K562 (cell line): ENCODE data around the gene SEMA6B. TPM values are rescaled to one million over a fixed set of nuclear protein-coding genes. Genes with fewer than 3 reads are reported as not detected.
A peak's percentile ranks its signal among the peaks of the same experiment; 100 is the strongest.

ENCODE experiments used
- ATAC-seq: fragments of 200-7000 bp; cut with Tn5 transposase; 3 replicates; pipeline ENCODE4 v1.9.1; 2020; ENCODE audit warnings: moderate library complexity
- BruUV-seq: library from RNA; stranded (reverse); fragments of 400-500 nt; replicated peaks from 2 replicates; lab custom pipeline; 2021; lab: Mats Ljungman, UMichigan
- CTCF ChIA-PET: fragments of 300-600 bp; formaldehyde crosslinking; extraction: SDS; loops from one replicate; lab custom pipeline; 2021; ENCODE audit warnings: low intra/inter-chr PET ratio; lab: Yijun Ruan, JAX
- POLR2A ChIA-PET: fragments of 300-600, 350-650 bp; sonication (Branson Sonifier 250); formaldehyde crosslinking; extraction: SDS; loops from one replicate; lab custom pipeline; 2021; ENCODE audit warnings: antibody characterized with exemption, inconsistent platforms; lab: Yijun Ruan, JAX
- DNase-seq, 4 experiments: peaks; one replicate each; pipeline versions ENCODE4 v3.0.0 to v3.0.0-alpha.2; 2011 to 2018; ENCODE audit warnings: low spot score in 3 of 4, mixed read lengths in 3 of 4; ENCODE audit errors: extremely low read depth in 1 of 4
- FAIRE-seq: peaks from 2 replicates; lab custom pipeline; 2011; peaks lifted over from hg19 to GRCh38; lab: Jason Lieb, UNC
- H2AFZ ChIP-seq: 2 replicates; pipeline ENCODE4 v1.6.0; 2011; ENCODE audit warnings: low read depth, low read length, control low read depth, inconsistent platforms
- H3K27ac ChIP-seq: fragments of 200-600 bp; 3 replicates; pipeline ENCODE4 v1.8.0; 2011; ENCODE audit warnings: low read depth, mild to moderate bottlenecking, control low read depth, inconsistent platforms, low read length, moderate library complexity, mixed read lengths; ENCODE audit errors: extremely low read depth
- H3K27me3 ChIP-seq, 2 experiments: fragments of 300-600 bp in 1 of 2; 2 replicates in 1 of 2; 3 replicates in 1 of 2; pipeline versions ENCODE4 v1.6.0 to v1.8.0; 2011; ENCODE audit warnings: inconsistent platforms in 2 of 2, low read length in 2 of 2, mild to moderate bottlenecking in 1 of 2, mixed read lengths in 1 of 2, moderate library complexity in 1 of 2; ENCODE audit not compliant: control insufficient read depth in 2 of 2, insufficient read depth in 2 of 2
- H3K36me3 ChIP-seq: fragments of 300-600 bp; 3 replicates; pipeline ENCODE4 v1.8.0; 2011; ENCODE audit warnings: mild to moderate bottlenecking, low read length, inconsistent platforms; ENCODE audit not compliant: control insufficient read depth, insufficient read depth
- H3K4me1 ChIP-seq, 2 experiments: fragments of 200-600 bp in 1 of 2; replicated peaks in 1 of 2; 2 replicates in 1 of 2; 3 replicates in 1 of 2; pipeline versions ENCODE4 v1.5.1 to v1.8.0; 2011; ENCODE audit warnings: inconsistent platforms in 2 of 2, low read length in 2 of 2, mild to moderate bottlenecking in 1 of 2, mixed read lengths in 1 of 2, moderate library complexity in 1 of 2; ENCODE audit not compliant: control insufficient read depth in 2 of 2, insufficient read depth in 2 of 2
- H3K4me2 ChIP-seq: 2 replicates; pipeline ENCODE4 v1.6.1; 2011; ENCODE audit warnings: low read length, control low read depth, inconsistent platforms, mixed read lengths; ENCODE audit not compliant: insufficient read depth
- H3K4me3 ChIP-seq: fragments of 200-600 bp; sonication (generic), shearing (Covaris generic); 2 replicates; pipeline ENCODE4 v1.5.1; 2016; ENCODE audit warnings: control low read depth, inconsistent platforms
- H3K79me2 ChIP-seq: fragments of 200-600 bp; 3 replicates; pipeline ENCODE4 v1.8.0; 2011; ENCODE audit warnings: low read length, inconsistent platforms; ENCODE audit not compliant: control insufficient read depth, insufficient read depth
- H3K9ac ChIP-seq, 2 experiments: 2 replicates each; pipeline versions ENCODE4 v1.6.0 to v1.6.1; 2011; ENCODE audit warnings: low read depth in 2 of 2, low read length in 2 of 2, control low read depth in 1 of 2, inconsistent platforms in 1 of 2, mild to moderate bottlenecking in 1 of 2, mixed read lengths in 1 of 2; ENCODE audit not compliant: insufficient read depth in 1 of 2
- H3K9me1 ChIP-seq: one replicate; pipeline ENCODE4 v1.6.0; 2011; ENCODE audit warnings: inconsistent platforms, mild to moderate bottlenecking, low read length, moderate library complexity; ENCODE audit not compliant: control insufficient read depth, insufficient read depth
- H3K9me3 ChIP-seq: replicated peaks from 2 replicates; pipeline ENCODE4 v1.5.1; 2011; ENCODE audit warnings: low read depth, low read length, inconsistent platforms; ENCODE audit not compliant: control insufficient read depth, insufficient read depth
- H4K20me1 ChIP-seq: replicated peaks from 2 replicates; pipeline ENCODE4 v1.6.1; 2011; ENCODE audit warnings: low read length, inconsistent platforms, mixed read lengths; ENCODE audit not compliant: control insufficient read depth, insufficient read depth
- ADNP ChIP-seq: fragments of 200-800 bp; sonication (Bioruptor generic); IDR thresholded peaks from 2 replicates; pipeline ENCODE4 v1.6.1; 2016; ENCODE audit warnings: missing genetic modification characterization, missing compliant biosample characterization
- BCL6 ChIP-seq: fragments of 250-450 bp; sonication (Bioruptor Pico); IDR thresholded peaks from 2 replicates; pipeline ENCODE4 v1.4.0; 2020
- CEBPB ChIP-seq: fragments of 450-650 bp; IDR thresholded peaks from 2 replicates; pipeline ENCODE4 v1.6.1; 2016; ENCODE audit warnings: missing genetic modification characterization, missing compliant biosample characterization
- ELF1 ChIP-seq: fragments of 200-800 bp; sonication (Bioruptor generic); IDR thresholded peaks from 2 replicates; pipeline ENCODE4 v1.6.1; 2016; ENCODE audit warnings: missing genetic modification characterization, missing compliant biosample characterization
- FOS ChIP-seq: IDR thresholded peaks from 3 replicates; pipeline ENCODE4 v1.6.1; 2011; ENCODE audit not compliant: insufficient read length; ENCODE audit errors: extremely low read depth
- HDAC1 ChIP-seq, 2 experiments: fragments of 450-650 bp; IDR thresholded peaks; 2 replicates each; pipeline ENCODE4 v1.6.1; 2016 to 2017; ENCODE audit warnings: inconsistent platforms in 1 of 2, mild to moderate bottlenecking in 1 of 2, moderate library complexity in 1 of 2
- HDAC2 ChIP-seq: fragments of 450-650 bp; IDR thresholded peaks from 2 replicates; pipeline ENCODE4 v1.6.1; 2016; ENCODE audit warnings: mild to moderate bottlenecking
- NR0B1 ChIP-seq: fragments of 450-650 bp; IDR thresholded peaks from one replicate; pipeline ENCODE4 v1.6.1; 2018; ENCODE audit warnings: mild to moderate bottlenecking, moderate library complexity; ENCODE audit not compliant: partially characterized antibody
- NR2C1 ChIP-seq, 2 experiments: fragments of 450-650 bp; IDR thresholded peaks; 2 replicates each; pipeline ENCODE4 v1.6.1; 2017; ENCODE audit warnings: mild to moderate bottlenecking in 2 of 2, antibody characterized with exemption in 1 of 2, inconsistent platforms in 1 of 2, missing compliant biosample characterization in 1 of 2, missing genetic modification characterization in 1 of 2
- PCBP1 ChIP-seq: fragments of 200-400 bp; formaldehyde crosslinking; IDR thresholded peaks from 2 replicates; pipeline ENCODE4 v1.6.1; 2018; ENCODE audit warnings: mild to moderate bottlenecking, low read depth, low read length; ENCODE audit not compliant: poor library complexity, severe bottlenecking
- RBM15 ChIP-seq: fragments of 200-400 bp; formaldehyde crosslinking; IDR thresholded peaks from 2 replicates; pipeline ENCODE4 v1.6.1; 2018; ENCODE audit warnings: mild to moderate bottlenecking, low read length, moderate library complexity; ENCODE audit not compliant: insufficient read depth
- RBM25 ChIP-seq: fragments of 200-400 bp; formaldehyde crosslinking; IDR thresholded peaks from 2 replicates; pipeline ENCODE4 v1.6.1; 2018; ENCODE audit warnings: low read length, low read depth, moderate library complexity; ENCODE audit not compliant: severe bottlenecking
- RCOR1 ChIP-seq, 2 experiments: IDR thresholded peaks; 2 replicates each; pipeline ENCODE4 v1.6.1; 2012; ENCODE audit warnings: low read depth in 2 of 2, low read length in 2 of 2, borderline replicate concordance in 1 of 2, improper control_type of control experiment in 1 of 2
- SETDB1 ChIP-seq: IDR thresholded peaks from one replicate; pipeline ENCODE4 v1.6.1; 2012; ENCODE audit warnings: low read length, control low read depth, inconsistent platforms
- SMARCA5 ChIP-seq: fragments of 450-650 bp; IDR thresholded peaks from 2 replicates; pipeline ENCODE4 v1.6.1; 2016
- SOX6 ChIP-seq: fragments of 450-650 bp; IDR thresholded peaks from 2 replicates; pipeline ENCODE4 v1.6.1; 2014; ENCODE audit warnings: mild to moderate bottlenecking
- SP2 ChIP-seq: IDR thresholded peaks from 2 replicates; pipeline ENCODE4 v1.6.1; 2011; ENCODE audit warnings: mild to moderate bottlenecking, low read depth, low read length, moderate library complexity; ENCODE audit not compliant: poor library complexity, severe bottlenecking; ENCODE audit errors: extremely low read depth
- TAF9B ChIP-seq: fragments of 450-650 bp; IDR thresholded peaks from 2 replicates; pipeline ENCODE4 v1.6.1; 2018; ENCODE audit warnings: mild to moderate bottlenecking; ENCODE audit not compliant: partially characterized antibody
- USF1 ChIP-seq: sonication (generic); formaldehyde crosslinking; IDR thresholded peaks from 2 replicates; pipeline ENCODE4 v1.9.0; 2022; ENCODE audit warnings: mild to moderate bottlenecking, missing genetic modification reagents
- ZNF444 ChIP-seq: fragments of 250-450 bp; sonication (Bioruptor Pico); IDR thresholded peaks from 2 replicates; pipeline ENCODE4 v1.4.0; 2020; ENCODE audit warnings: mild to moderate bottlenecking, moderate library complexity
- ZNF76 ChIP-seq: fragments of 250-450 bp; sonication (Bioruptor Pico); IDR thresholded peaks from 2 replicates; pipeline ENCODE4 v1.4.0; 2020; ENCODE audit warnings: mild to moderate bottlenecking, moderate library complexity, borderline replicate concordance
- WGBS: fragments of 100-300 bp; shearing (Covaris generic); methylation state at CpG from one replicate; pipeline ENCODE4 v1.1.6; 2016; ENCODE audit warnings: low coverage, mixed read lengths; ENCODE audit not compliant: insufficient coverage; ENCODE audit errors: missing lambda C conversion rate; 5-methylcytosine and 5-hydroxymethylcytosine counted together
- in situ Hi-C: fragments of 300-500 bp; cut with MboI; formaldehyde crosslinking; loops from 4 replicates; pipeline ENCODE4 v1.15.0; 2018; ENCODE audit warnings: inconsistent platforms, mixed read lengths
- intact Hi-C: fragments of 100-400 bp; cut with micrococcal nuclease; formaldehyde crosslinking; loops from 2 replicates; pipeline ENCODE4 v1.14.2; 2022
- polyA plus RNA-seq, 8 experiments: library from polyadenylated mRNA; depleted of rRNA in 4 of 8; stranded (reverse) in 5 of 8; unstranded in 3 of 8; fragments of >200 nt; fragmentation: Nextera tagmentation in 2 of 8; fragmentation: Illumina TruSeq in 1 of 8; extraction: Ambion mirVana in 2 of 8; extraction: Trizol in 1 of 8; gene quantifications; 2 replicates each; pipeline versions ENCODE4 v1.2.1 to v1.2.3, GENCODE V29; 2011 to 2014; ENCODE audit warnings: inconsistent platforms in 1 of 8, missing spikeins in 1 of 8
- total RNA-seq, 7 experiments: library from RNA; depleted of rRNA in 6 of 7; stranded (reverse); fragments of >200 nt in 6 of 7; fragmentation: Illumina TruSeq in 2 of 7; extraction: Trizol in 2 of 7; gene quantifications; 2 replicates each; pipeline versions ENCODE4 v1.2.1 to v1.2.3, GENCODE V29; 2011 to 2021; ENCODE audit warnings: low replicate concordance in 1 of 7

The SEMA6B gene
- total and polyA plus RNA-seq, 9 of the 15 experiments (the other 6 are each of a cell fraction or from before 2014, with no cell fraction given), result 0.65 to 4.6 (median 2.5) TPM; not detected in 2

GRCh38 chr19:4516199-4516938 lies 43.1 kb downstream of the SEMA6B start:
- Histone ChIP-seq H2AFZ (no peak overlapping the region), H3K9ac (no peak overlapping the region), H3K27ac (no peak overlapping the region), H3K27me3 (peaks cover 19 to 38% of the 10 kb centered on the region in 2 experiments; a peak in 4 of 5 replicates), H3K9me1 (no peaks in the 10 kb centered on the region), H3K9me3 (no peaks in the 10 kb centered on the region), H3K4me1 (peaks cover 0 to 29% of the 10 kb centered on the region in 2 experiments; a peak in 2 of 5 replicates), H3K4me3 (no peak overlapping the region), H3K79me2 (no peaks in the 10 kb centered on the region), H4K20me1 (0 out of 2 replicates have a peak, but pooled peaks cover 3% of the 10 kb centered on the region), H3K36me3 (no peaks in the 10 kb centered on the region), H3K4me2 (no peak overlapping the region)
- 20% methylated on average over 14 of the region's 14 CpGs for WGBS
- in situ Hi-C loops, result loop anchor here (5.0 kb wide), 1 partner anchor 244 kb away; no protein-coding TSS in a partner anchor
- DNase-seq, result no peak
- no peak; the same call in 2 of the 3 replicates for ATAC-seq
- intact Hi-C loops, result no loop called here
- CTCF ChIA-PET, result no interaction called here
- FAIRE-seq, result no peak
- POLR2A ChIA-PET, result interaction anchor here (0.6 to 1.2 kb wide), 3 partner anchors 9 to 55 kb away, joined by 3 to 4 read pairs (median 3); no protein-coding TSS in a partner anchor
- BruUV-seq, result no TSS peak
- no peak for TF ChIP-seq USF1 (CRISPR knock-in tag)
- no peak for TF ChIP-seq SOX6
- TF ChIP-seq FOS, result no peak
- no peak for TF ChIP-seq SP2
- TF ChIP-seq RBM25, result peak; percentile 87
- no peak for TF ChIP-seq ELF1 (tag)
- TF ChIP-seq HDAC1 (IDR thresholded peaks at IDR 0.05), result 0 out of 4 replicates have a peak, but pooled peaks of 1 of the 2 experiments have one; percentile 17
- TF ChIP-seq ZNF76, result no peak
- peak; percentile 64 for TF ChIP-seq CEBPB (tag)
- no peak for TF ChIP-seq TAF9B
- TF ChIP-seq ADNP (tag), result peak; percentile 71; the same call in 1 of the 2 replicates
- TF ChIP-seq HDAC2, result peak; percentile 69; the same call in 1 of the 2 replicates
- no peak for TF ChIP-seq ZNF444
- TF ChIP-seq NR2C1 (IDR thresholded peaks at IDR 0.05), result no peak
- TF ChIP-seq NR2C1 (tag; IDR thresholded peaks at IDR 0.05), result no peak
- no peak for TF ChIP-seq SETDB1
- TF ChIP-seq SMARCA5, result peak; percentile 43; the same call in 1 of the 2 replicates
- no peak for TF ChIP-seq RBM15
- TF ChIP-seq NR0B1, result no peak
- no peak for TF ChIP-seq BCL6
- TF ChIP-seq RCOR1 (IDR thresholded peaks at IDR 0.05; ENCODE audit: borderline replicate concordance in 1 of 2, low read depth in 2 of 2, low read length in 2 of 2), result 0 out of 4 replicates have a peak, but pooled peaks of 1 of the 2 experiments have one; percentile 16
- no peak for TF ChIP-seq PCBP1
